ENCODE measurements around the gene S100B.

S100B gene

DNA sequence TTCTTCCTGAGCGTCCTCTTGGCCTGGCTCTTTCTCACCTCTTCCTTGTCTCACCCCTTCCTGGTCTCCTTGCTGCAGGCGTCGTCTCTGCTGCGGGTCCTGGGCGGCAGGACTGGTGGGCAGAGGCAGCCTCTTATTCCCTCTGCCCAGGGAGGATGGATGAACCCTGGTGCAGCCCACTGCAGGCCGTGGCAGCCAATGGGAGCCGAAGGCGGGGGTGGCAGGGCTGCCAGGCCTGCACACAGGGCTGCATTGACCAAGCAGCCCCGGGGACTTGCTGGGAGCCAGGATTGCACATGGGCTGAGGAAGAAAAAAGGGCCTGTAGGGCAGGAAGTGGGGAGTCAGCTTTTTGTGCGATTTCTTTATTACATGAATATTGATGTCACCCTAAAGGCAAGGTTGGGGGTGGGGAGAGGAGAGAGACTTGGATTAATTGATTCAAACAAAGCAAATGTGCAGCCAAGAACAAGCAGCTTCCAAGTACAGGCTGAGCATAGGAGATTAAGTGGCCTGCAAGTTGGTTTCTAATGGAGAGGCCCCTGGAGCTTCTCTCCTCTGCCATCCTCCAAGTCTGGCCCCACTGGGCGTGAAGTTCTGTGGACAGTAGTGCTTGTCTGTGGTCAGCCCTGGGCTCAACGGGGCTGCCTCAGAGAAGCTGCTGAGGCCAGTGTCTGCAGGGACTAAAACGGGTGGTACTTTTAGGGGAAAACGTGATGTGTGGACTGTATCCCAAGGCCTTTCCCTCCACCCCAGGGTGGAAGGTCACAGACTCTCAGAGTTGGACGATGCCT, at the start of gene S100B:
Gene S100B (minus strand): TSS at position 108 of the 792 bp plus-strand sequence. CDS start 2,667 bp downstream, outside the sequence.
- Histone ChIP-seq H3K9me3 (peaks cover 0 to 4% (median 0%) of the 10 kb centered on the region in 3 donors), H3K4me1 (no peaks in the 10 kb centered on the region), H3K27ac (no peak within 1 kb of the TSS), H3K4me3 (no peak within 1 kb of the TSS), H3K36me3 (no peaks in the 10 kb centered on the region), H3K27me3 (peaks cover 0 to 3% of the 10 kb centered on the region in 2 donors)
- DNase-seq: no peak
- TF ChIP-seq, protein P1, sequence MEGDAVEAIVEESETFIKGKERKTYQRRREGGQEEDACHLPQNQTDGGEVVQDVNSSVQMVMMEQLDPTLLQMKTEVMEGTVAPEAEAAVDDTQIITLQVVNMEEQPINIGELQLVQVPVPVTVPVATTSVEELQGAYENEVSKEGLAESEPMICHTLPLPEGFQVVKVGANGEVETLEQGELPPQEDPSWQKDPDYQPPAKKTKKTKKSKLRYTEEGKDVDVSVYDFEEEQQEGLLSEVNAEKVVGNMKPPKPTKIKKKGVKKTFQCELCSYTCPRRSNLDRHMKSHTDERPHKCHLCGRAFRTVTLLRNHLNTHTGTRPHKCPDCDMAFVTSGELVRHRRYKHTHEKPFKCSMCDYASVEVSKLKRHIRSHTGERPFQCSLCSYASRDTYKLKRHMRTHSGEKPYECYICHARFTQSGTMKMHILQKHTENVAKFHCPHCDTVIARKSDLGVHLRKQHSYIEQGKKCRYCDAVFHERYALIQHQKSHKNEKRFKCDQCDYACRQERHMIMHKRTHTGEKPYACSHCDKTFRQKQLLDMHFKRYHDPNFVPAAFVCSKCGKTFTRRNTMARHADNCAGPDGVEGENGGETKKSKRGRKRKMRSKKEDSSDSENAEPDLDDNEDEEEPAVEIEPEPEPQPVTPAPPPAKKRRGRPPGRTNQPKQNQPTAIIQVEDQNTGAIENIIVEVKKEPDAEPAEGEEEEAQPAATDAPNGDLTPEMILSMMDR (IDR thresholded peaks at IDR 0.05): no peak
- intact Hi-C loops (cut with DNase I; ENCODE audit: low total_unique reads): no loop called here

DNA sequence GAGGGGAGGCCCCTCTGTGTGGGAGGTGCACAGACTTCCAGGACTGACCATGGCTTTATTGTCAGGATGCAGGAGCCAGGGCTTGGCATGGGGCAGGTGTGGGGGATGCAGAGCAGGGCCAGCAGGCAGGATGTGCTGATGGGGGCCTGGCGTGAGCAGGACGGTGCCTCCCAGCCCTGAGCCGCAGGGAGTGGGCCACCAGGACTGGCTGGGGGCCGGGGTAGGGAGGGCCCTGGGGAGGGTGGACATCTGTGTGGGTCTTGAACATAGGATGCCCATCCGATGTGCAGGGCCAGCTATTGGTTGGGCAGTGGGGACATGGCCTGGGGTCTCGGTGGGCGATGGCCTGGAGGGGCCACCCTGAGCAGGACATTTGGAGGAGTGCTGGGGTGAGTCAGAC, 46.2 kb upstream of the S100B start:
- H3K27me3 ChIP-seq: no peaks in the 10 kb centered on the region

DNA sequence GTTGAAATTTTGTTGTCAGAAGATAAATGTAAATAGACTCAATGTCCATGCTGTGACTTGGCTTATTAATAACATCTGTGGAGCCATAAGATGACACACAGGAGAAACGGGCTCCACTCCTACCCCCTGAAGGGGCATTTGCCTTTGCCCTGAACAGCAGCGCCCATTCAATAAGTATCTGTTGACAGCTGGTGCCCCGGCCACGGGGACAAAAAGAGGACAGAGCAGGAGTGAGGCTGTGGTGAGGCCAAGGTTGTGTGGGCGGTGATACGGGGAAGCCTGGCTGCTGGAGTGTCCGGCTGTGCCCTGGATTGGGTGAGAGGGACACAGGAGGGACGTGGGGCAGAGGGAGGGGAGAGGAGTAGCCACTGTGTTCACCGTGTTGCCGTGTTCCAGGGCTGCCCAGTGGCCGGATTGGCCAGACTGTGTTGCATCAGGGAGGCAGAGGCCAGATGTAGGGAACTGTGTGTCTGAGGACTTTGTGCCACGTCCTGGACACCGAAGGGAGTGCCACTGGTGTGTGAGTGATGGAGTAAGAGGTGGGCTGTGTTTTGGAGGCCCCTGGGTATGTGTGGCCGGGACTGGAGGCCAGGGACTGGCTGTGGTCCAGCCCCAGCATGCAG, 45.7 kb upstream of the S100B start:
- intact Hi-C loops (cut with DNase I; ENCODE audit: low total_unique reads): no loop called here
- no peak overlapping the region for H3K27ac ChIP-seq
- peaks cover 95 to 97% (median 96%) of the 10 kb centered on the region in 3 donors for H3K36me3 ChIP-seq
- no peak overlapping the region for H3K4me3 ChIP-seq
- no peaks in the 10 kb centered on the region for H3K27me3 ChIP-seq
- TF ChIP-seq, protein P1 (IDR thresholded peaks at IDR 0.05): no peak
- no peaks in the 10 kb centered on the region for H3K4me1 ChIP-seq
- no peak for DNase-seq
- H3K9me3 ChIP-seq: peaks cover 0 to 7% (median 0%) of the 10 kb centered on the region in 3 donors

More for the DNA sequence above, 46.2 kb upstream of the S100B start:
- intact Hi-C loops (cut with DNase I; ENCODE audit: low total_unique reads): no loop called here
- no peaks in the 10 kb centered on the region for H3K4me1 ChIP-seq
- H3K27ac ChIP-seq: no peak overlapping the region
- TF ChIP-seq, protein P1 (IDR thresholded peaks at IDR 0.05): no peak
- H3K36me3 ChIP-seq: peaks cover 95 to 97% (median 96%) of the 10 kb centered on the region in 3 donors
- H3K9me3 ChIP-seq: peaks cover 0 to 7% (median 0%) of the 10 kb centered on the region in 3 donors
- H3K4me3 ChIP-seq: no peak overlapping the region
- no peak for DNase-seq

DNA sequence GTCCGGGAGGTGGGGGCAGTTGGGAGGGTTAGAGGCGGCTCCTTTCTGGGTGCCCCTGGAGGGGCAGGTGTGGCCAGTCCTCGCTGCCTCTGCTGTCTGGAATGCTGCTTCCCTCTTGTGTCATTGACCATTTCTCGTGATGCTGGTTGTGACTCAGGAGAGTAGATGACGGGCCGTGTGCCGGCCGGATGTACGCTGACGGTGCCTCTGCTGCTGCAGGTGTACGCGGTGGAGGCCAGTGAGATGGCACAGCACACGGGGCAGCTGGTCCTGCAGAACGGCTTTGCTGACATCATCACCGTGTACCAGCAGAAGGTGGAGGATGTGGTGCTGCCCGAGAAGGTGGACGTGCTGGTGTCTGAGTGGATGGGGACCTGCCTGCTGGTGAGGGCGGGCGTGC, 44.5 kb upstream of the S100B start:
- H3K27ac ChIP-seq: no peak overlapping the region
- no peaks in the 10 kb centered on the region for H3K27me3 ChIP-seq
- no peak for DNase-seq
- H3K9me3 ChIP-seq: no peaks in the 10 kb centered on the region
- H3K4me3 ChIP-seq: no peak overlapping the region
- H3K4me1 ChIP-seq: no peaks in the 10 kb centered on the region
- H3K36me3 ChIP-seq: peaks cover 95 to 97% (median 96%) of the 10 kb centered on the region in 3 donors
- TF ChIP-seq, protein P1 (IDR thresholded peaks at IDR 0.05): no peak
- intact Hi-C loops (cut with DNase I; ENCODE audit: low total_unique reads): no loop called here

DNA sequence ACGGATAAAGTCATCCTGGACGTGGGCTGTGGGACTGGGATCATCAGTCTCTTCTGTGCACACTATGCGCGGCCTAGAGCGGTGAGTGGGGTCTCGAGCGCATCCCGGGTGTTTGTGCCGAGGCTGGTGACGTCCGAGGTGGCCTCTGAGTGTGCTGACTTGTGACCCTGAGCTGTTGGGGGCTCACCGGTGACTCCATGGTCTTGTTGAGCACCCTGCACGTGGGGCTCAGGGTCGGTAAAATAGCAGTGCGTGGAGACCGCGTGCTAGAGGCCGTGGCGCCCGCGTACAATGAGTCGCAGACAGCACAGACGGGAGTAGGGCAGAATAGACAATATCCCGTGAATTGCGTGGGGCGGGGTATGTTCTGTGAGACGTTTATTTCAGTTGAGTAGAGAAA, 43.7 kb upstream of the S100B start:
- peaks cover 95 to 97% (median 96%) of the 10 kb centered on the region in 3 donors for H3K36me3 ChIP-seq
- no peak overlapping the region for H3K4me3 ChIP-seq
- H3K27ac ChIP-seq: no peak overlapping the region
- no peaks in the 10 kb centered on the region for H3K27me3 ChIP-seq
- intact Hi-C loops (cut with DNase I; ENCODE audit: low total_unique reads): no loop called here
- no peak for DNase-seq
- TF ChIP-seq, protein P1 (IDR thresholded peaks at IDR 0.05): no peak
- H3K9me3 ChIP-seq: no peaks in the 10 kb centered on the region
- H3K4me1 ChIP-seq: no peaks in the 10 kb centered on the region

Data from tibial artery (tissue), 4 donors.